ENCODE measurements around the gene YES1. TPM values are rescaled to one million over a fixed set of nuclear protein-coding genes. Genes with fewer than 3 reads are reported as not detected.
"Not testable (repeated sequence)": the region's sequence is repeated elsewhere in the genome, so short reads cannot be mapped to it uniquely, and the experiment has no call there.

YES1 gene
- total RNA-seq, 1 donor from 2014 or later: 190 TPM

DNA sequence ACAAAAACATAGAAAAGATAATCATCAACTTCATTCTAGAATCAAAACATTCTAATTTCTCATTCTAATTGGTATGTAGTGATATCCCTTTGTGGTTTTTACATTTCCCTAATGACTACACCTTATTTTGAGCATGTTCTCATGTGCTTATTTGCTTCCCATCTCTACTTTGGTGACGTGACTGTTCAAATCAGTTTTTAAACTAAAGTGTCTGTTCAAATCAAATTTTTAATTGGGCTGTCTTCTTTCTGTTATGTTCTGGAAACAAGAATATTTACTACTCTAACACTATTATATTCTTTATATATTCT is 45.5 kb downstream of the YES1 start:
- DNase-seq (ENCODE audit: low spot score): no peak
- TF ChIP-seq, protein P1, sequence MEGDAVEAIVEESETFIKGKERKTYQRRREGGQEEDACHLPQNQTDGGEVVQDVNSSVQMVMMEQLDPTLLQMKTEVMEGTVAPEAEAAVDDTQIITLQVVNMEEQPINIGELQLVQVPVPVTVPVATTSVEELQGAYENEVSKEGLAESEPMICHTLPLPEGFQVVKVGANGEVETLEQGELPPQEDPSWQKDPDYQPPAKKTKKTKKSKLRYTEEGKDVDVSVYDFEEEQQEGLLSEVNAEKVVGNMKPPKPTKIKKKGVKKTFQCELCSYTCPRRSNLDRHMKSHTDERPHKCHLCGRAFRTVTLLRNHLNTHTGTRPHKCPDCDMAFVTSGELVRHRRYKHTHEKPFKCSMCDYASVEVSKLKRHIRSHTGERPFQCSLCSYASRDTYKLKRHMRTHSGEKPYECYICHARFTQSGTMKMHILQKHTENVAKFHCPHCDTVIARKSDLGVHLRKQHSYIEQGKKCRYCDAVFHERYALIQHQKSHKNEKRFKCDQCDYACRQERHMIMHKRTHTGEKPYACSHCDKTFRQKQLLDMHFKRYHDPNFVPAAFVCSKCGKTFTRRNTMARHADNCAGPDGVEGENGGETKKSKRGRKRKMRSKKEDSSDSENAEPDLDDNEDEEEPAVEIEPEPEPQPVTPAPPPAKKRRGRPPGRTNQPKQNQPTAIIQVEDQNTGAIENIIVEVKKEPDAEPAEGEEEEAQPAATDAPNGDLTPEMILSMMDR (IDR thresholded peaks at IDR 0.05; ENCODE audit: unreplicated experiment): no peak
- H3K27ac Mint-ChIP-seq (ENCODE audit: unreplicated experiment): no peak overlapping the region
- H3K27me3 Mint-ChIP-seq (ENCODE audit: unreplicated experiment): peaks cover under 1% of the 10 kb centered on the region
- no peaks in the 10 kb centered on the region for H3K9me3 Mint-ChIP-seq (ENCODE audit: unreplicated experiment)
- H3K36me3 Mint-ChIP-seq (ENCODE audit: low read depth, unreplicated experiment): peaks cover 9% of the 10 kb centered on the region
- no peak overlapping the region for H3K4me3 Mint-ChIP-seq (ENCODE audit: unreplicated experiment)
- peaks cover 34% of the 10 kb centered on the region for H3K4me1 Mint-ChIP-seq (ENCODE audit: unreplicated experiment)

DNA sequence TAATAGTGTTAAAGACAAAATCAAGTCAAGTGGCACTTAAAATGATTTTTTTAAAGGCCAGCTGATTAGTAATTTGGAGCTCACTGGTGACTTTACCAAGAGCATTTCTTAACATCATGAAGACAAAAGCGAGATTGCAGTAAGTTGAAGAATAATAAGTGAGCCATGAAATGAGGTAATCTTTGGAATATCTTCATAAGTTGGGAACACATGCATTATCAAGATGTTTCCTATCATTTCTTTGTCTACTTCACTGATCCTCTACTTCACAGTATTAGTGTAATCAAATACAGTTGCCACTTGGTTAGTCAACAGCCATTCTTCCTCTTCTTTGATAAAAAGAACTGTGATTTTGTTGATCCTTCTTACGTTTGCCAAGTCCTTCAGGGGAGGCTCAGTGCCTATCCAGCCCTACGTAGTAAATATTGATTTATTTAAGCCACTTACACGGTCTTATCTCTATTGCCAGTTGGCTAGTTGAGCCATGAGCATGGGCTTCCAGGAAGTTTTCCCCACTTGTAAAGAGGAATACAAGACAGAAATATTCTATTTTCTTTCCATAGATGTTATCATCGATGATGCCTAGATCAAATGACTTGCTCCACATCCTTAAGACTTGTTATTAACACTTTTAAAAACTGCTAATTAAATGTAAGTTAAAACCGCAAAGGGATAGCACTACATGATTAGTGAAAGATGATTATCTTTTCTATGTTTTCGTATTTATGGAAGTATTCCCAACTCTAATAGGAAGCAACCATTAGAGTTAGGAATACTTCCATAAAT is 46.1 kb downstream of the YES1 start:
- H3K4me3 Mint-ChIP-seq (ENCODE audit: unreplicated experiment): no peak overlapping the region
- peaks cover 3% of the 10 kb centered on the region for H3K27me3 Mint-ChIP-seq (ENCODE audit: unreplicated experiment)
- H3K4me1 Mint-ChIP-seq (ENCODE audit: unreplicated experiment): peaks cover 36% of the 10 kb centered on the region
- TF ChIP-seq, protein P1 (IDR thresholded peaks at IDR 0.05; ENCODE audit: unreplicated experiment): no peak
- H3K9me3 Mint-ChIP-seq (ENCODE audit: unreplicated experiment): no peaks in the 10 kb centered on the region
- H3K27ac Mint-ChIP-seq (ENCODE audit: unreplicated experiment): peak overlapping the region; percentile 57
- DNase-seq (ENCODE audit: low spot score): no peak
- peaks cover 9% of the 10 kb centered on the region for H3K36me3 Mint-ChIP-seq (ENCODE audit: low read depth, unreplicated experiment)

DNA sequence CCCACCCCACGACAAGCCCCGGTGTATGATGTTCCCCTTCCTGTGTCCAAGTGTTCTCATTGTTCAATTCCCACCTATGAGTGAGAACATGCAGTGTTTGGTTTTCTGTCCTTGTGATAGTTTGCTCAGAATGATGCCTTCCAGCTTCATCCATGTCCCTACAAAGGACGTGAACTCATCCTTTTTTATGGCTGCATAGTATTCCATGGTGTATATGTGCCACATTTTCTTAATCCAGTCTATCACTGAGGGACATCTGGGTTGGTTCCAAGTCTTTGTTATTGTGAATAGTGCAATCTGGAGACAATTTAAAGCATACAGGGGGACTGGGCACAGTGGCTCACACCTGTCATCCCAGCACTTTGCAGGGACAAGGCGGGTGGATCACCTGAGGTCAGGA is 52.2 kb downstream of the YES1 start:
- not testable (repeated sequence) for H3K27me3 Mint-ChIP-seq (ENCODE audit: unreplicated experiment); H3K27ac Mint-ChIP-seq (ENCODE audit: unreplicated experiment); H3K9me3 Mint-ChIP-seq (ENCODE audit: unreplicated experiment); H3K4me3 Mint-ChIP-seq (ENCODE audit: unreplicated experiment); DNase-seq (ENCODE audit: low spot score)
- peaks cover 15% of the 10 kb centered on the region for H3K36me3 Mint-ChIP-seq (ENCODE audit: low read depth, unreplicated experiment)
- peaks cover 12% of the 10 kb centered on the region for H3K4me1 Mint-ChIP-seq (ENCODE audit: unreplicated experiment)

DNA sequence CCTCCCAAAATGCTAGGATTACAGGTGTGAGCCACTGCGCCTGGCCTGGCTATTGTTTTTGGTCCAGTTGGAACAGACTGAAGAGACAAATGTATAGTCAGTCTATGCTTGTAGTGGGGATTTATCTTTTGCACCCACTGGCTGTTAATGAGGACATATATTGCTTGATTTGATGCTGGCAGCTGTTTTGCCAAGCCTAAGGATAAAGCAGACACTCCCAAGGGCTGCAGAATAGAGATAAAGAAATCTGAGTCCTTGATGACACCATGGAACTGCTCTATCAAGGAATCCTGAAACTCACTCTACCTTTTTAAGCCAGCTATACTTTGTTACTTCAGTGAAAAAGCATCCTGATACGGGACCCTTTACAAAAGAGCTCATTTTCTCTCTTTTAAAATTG is 56.5 kb downstream of the YES1 start:
- Mint-ChIP-seq H3K27me3 (ENCODE audit: unreplicated experiment) (peaks cover 5% of the 10 kb centered on the region), H3K27ac (ENCODE audit: unreplicated experiment) (no peak overlapping the region), H3K9me3 (ENCODE audit: unreplicated experiment) (no peaks in the 10 kb centered on the region), H3K4me1 (ENCODE audit: unreplicated experiment) (no peaks in the 10 kb centered on the region), H3K4me3 (ENCODE audit: unreplicated experiment) (no peak overlapping the region), H3K36me3 (ENCODE audit: low read depth, unreplicated experiment) (peaks cover 24% of the 10 kb centered on the region)
- TF ChIP-seq, protein P1 (IDR thresholded peaks at IDR 0.05; ENCODE audit: unreplicated experiment): no peak
- DNase-seq (ENCODE audit: low spot score): no peak

- Mint-ChIP-seq H3K27me3 (ENCODE audit: unreplicated experiment) (peaks cover 3% of the 10 kb centered on the region), H3K9me3 (ENCODE audit: unreplicated experiment) (no peaks in the 10 kb centered on the region), H3K4me1 (ENCODE audit: unreplicated experiment) (no peaks in the 10 kb centered on the region), H3K4me3 (ENCODE audit: unreplicated experiment) (no peak overlapping the region), H3K27ac (ENCODE audit: unreplicated experiment) (no peak overlapping the region), H3K36me3 (ENCODE audit: low read depth, unreplicated experiment) (peaks cover 24% of the 10 kb centered on the region)
- no peak for DNase-seq (ENCODE audit: low spot score)
- TF ChIP-seq, protein P1 (IDR thresholded peaks at IDR 0.05; ENCODE audit: unreplicated experiment): no peak
These were observed 57.4 kb downstream of the YES1 start for GRCh38 chr18:754656-755055.

All from endothelial cell (in vitro differentiated cells).